ENCODE results near the gene ATG101. TPM values are rescaled to one million over a fixed set of nuclear protein-coding genes. Genes with fewer than 3 reads are reported as not detected.

The ATG101 gene
- total RNA-seq, 1 experiment from 2014 or later = 44.6 TPM

- intact Hi-C loops (cut with micrococcal nuclease; ENCODE audit: unreplicated experiment) = loop anchor here (5.0 kb wide), 1 partner anchor 853 kb away; no protein-coding TSS in a partner anchor
- peak; percentile 77 to 83 for DNase-seq
Observed at GRCh38 chr12:52029685-52030084, 40.1 kb upstream of the ATG101 start.

GRCh38 chr12:52032446-52032803 lies 37.4 kb upstream of the ATG101 start:
- Histone ChIP-seq H3K4me3 (peak overlapping the region; percentile 53; the same call in 1 of the 2 replicates), H3K9me3 (ENCODE audit: insufficient read depth, low read depth) (no peaks in the 10 kb centered on the region), H3K27me3 (ENCODE audit: insufficient read depth, low read depth) (no peaks in the 10 kb centered on the region; the same call in 1 of the 2 replicates), H2AFZ (no peak overlapping the region), H3K4me1 (replicated peaks; ENCODE audit: insufficient read depth) (peaks cover 25% of the 10 kb centered on the region), H3K36me3 (ENCODE audit: low read depth) (no peaks in the 10 kb centered on the region), H3K27ac (no peak overlapping the region), H3K9me2 (ENCODE audit: insufficient read depth) (no peaks in the 10 kb centered on the region), H4K20me1 (ENCODE audit: insufficient read depth) (no peaks in the 10 kb centered on the region), H3K4me2 (peak overlapping the region; percentile 77), H3K79me2 (ENCODE audit: low read depth) (no peaks in the 10 kb centered on the region), H3F3A (ENCODE audit: insufficient read depth, low read depth) (peaks cover 20% of the 10 kb centered on the region; the same call in 1 of the 2 replicates)
- no peak for DNase-seq
- BruUV-seq (replicated peaks) = TSS peak; percentile 20
- POLR2A ChIA-PET (ENCODE audit: unreplicated experiment) = interaction anchor here (0.6 to 1.9 kb wide), 5 partner anchors 18 to 872 kb away, joined by 3 to 38 read pairs (median 4); partner anchors contain the start of genes ATG101, KRT8 and NR4A1
- CTCF ChIA-PET = interaction anchor here (0.8 to 1.4 kb wide), 6 partner anchors 10 to 88 kb away, joined by 3 to 17 read pairs (median 4); partner anchors contain the start of genes ATG101 and NR4A1
- no peak for TF ChIP-seq CTCF (conservative IDR thresholded peaks at IDR 0.05)
- no peak for TF ChIP-seq EZH2 (IDR thresholded peaks at IDR 0.05; ENCODE audit: low read depth)
- intact Hi-C loops (cut with micrococcal nuclease; ENCODE audit: unreplicated experiment) = no loop called here

More at GRCh38 chr12:52029685-52030084, 40.1 kb upstream of the ATG101 start:
- BruUV-seq (replicated peaks) = no TSS peak
- Histone ChIP-seq H3K27ac (no peak overlapping the region), H3K36me3 (ENCODE audit: low read depth) (no peaks in the 10 kb centered on the region), H3K4me2 (no peak overlapping the region; the same call in 1 of the 2 replicates), H3F3A (ENCODE audit: insufficient read depth, low read depth) (peaks cover 19% of the 10 kb centered on the region; the same call in 1 of the 2 replicates), H3K9me3 (ENCODE audit: insufficient read depth, low read depth) (no peaks in the 10 kb centered on the region), H3K79me2 (ENCODE audit: low read depth) (no peaks in the 10 kb centered on the region), H4K20me1 (ENCODE audit: insufficient read depth) (no peaks in the 10 kb centered on the region), H3K9me2 (ENCODE audit: insufficient read depth) (no peaks in the 10 kb centered on the region), H2AFZ (no peak overlapping the region), H3K4me3 (no peak overlapping the region), H3K27me3 (ENCODE audit: insufficient read depth, low read depth) (no peaks in the 10 kb centered on the region; the same call in 1 of the 2 replicates), H3K4me1 (replicated peaks; ENCODE audit: insufficient read depth) (peaks cover 28% of the 10 kb centered on the region)
- CTCF ChIA-PET = interaction anchor here (0.6 to 0.9 kb wide), 4 partner anchors 36 to 94 kb away, joined by 3 to 7 read pairs (median 5); partner anchors contain the start of gene ATG101
- TF ChIP-seq CTCF (conservative IDR thresholded peaks at IDR 0.05) (no peak), EZH2 (IDR thresholded peaks at IDR 0.05; ENCODE audit: low read depth) (no peak)
- POLR2A ChIA-PET (ENCODE audit: unreplicated experiment) = interaction anchor here (0.5 to 0.7 kb wide), 4 partner anchors 40 to 941 kb away, joined by 3 to 5 read pairs (median 3); partner anchors contain the start of gene ATG101

GRCh38 chr12:52032804-52033445 lies 36.9 kb upstream of the ATG101 start:
- H2AFZ ChIP-seq = peak overlapping the region; percentile 68
- POLR2A ChIA-PET (ENCODE audit: unreplicated experiment) = interaction anchor here (0.6 to 1.9 kb wide), 6 partner anchors 18 to 872 kb away, joined by 3 to 38 read pairs (median 4); partner anchors contain the start of genes ATG101, KRT8 and NR4A1
- peaks cover 20% of the 10 kb centered on the region; the same call in 1 of the 2 replicates for H3F3A ChIP-seq (ENCODE audit: insufficient read depth, low read depth)
- no peaks in the 10 kb centered on the region for H3K9me3 ChIP-seq (ENCODE audit: insufficient read depth, low read depth)
- no peak for TF ChIP-seq EZH2 (IDR thresholded peaks at IDR 0.05; ENCODE audit: low read depth)
- TF ChIP-seq CTCF (conservative IDR thresholded peaks at IDR 0.05) = no peak
- CTCF ChIA-PET = interaction anchor here (0.8 to 1.4 kb wide), 6 partner anchors 11 to 87 kb away, joined by 3 to 17 read pairs (median 4); partner anchors contain the start of genes ATG101 and NR4A1
- no peaks in the 10 kb centered on the region for H3K79me2 ChIP-seq (ENCODE audit: low read depth)
- peaks cover 25% of the 10 kb centered on the region for H3K4me1 ChIP-seq (replicated peaks; ENCODE audit: insufficient read depth)
- no peaks in the 10 kb centered on the region; the same call in 1 of the 2 replicates for H3K27me3 ChIP-seq (ENCODE audit: insufficient read depth, low read depth)
- peak; percentile 89 to 93 for DNase-seq
- H3K36me3 ChIP-seq (ENCODE audit: low read depth) = no peaks in the 10 kb centered on the region
- H3K27ac ChIP-seq = no peak overlapping the region
- H3K4me2 ChIP-seq = peak overlapping the region; percentile 77
- no TSS peak for BruUV-seq (replicated peaks)
- intact Hi-C loops (cut with micrococcal nuclease; ENCODE audit: unreplicated experiment) = no loop called here
- H3K4me3 ChIP-seq = peak overlapping the region; percentile 53; the same call in 1 of the 2 replicates
- H3K9me2 ChIP-seq (ENCODE audit: insufficient read depth) = no peaks in the 10 kb centered on the region
- H4K20me1 ChIP-seq (ENCODE audit: insufficient read depth) = no peaks in the 10 kb centered on the region

Data from PC-9 (cell line).